ENCODE data around the gene ZNF22.

DNA sequence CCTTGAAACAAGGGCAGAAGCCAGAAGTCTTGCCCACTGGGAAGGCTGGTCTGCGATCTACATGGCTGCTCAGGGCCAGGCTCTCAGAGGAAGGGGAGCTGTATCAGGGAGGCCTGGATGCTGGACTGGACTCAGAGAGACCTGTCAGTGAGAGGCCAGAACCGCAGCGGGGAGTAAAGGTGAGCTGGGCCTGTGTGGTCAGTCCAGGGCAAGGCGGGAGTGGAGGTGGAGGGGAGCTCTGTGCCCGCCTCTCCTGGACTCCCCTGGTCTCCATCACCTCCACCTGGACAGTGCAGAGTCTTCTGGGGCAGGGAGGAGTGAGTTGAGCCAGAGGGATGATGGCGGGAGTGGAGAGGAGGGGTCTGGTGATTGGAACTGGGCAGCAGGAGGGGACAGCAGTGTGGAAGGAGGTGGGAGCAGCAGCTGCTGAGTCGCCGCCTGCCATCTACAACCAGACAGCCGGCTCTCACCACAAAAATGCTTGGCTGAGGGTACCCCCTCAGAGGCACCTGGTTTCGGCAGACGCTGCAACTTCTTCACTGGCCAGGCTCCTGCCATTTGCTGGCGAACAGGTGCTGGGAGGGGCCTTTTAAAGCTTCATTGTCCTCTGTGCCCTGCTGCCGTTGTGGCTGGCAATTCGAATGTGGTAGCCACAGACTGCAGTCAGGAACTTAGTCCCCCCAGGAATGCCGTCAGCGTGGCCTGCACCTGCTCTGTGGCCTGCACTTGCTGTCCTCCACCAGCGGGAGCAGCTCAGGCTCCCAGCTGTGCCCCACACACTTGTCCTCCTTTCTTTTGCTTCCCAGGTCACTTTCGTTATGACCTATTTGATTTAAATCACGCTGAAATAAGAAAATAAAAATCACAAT, 37.6 kb upstream of the ZNF22 start:
- TF ChIP-seq, protein P1, sequence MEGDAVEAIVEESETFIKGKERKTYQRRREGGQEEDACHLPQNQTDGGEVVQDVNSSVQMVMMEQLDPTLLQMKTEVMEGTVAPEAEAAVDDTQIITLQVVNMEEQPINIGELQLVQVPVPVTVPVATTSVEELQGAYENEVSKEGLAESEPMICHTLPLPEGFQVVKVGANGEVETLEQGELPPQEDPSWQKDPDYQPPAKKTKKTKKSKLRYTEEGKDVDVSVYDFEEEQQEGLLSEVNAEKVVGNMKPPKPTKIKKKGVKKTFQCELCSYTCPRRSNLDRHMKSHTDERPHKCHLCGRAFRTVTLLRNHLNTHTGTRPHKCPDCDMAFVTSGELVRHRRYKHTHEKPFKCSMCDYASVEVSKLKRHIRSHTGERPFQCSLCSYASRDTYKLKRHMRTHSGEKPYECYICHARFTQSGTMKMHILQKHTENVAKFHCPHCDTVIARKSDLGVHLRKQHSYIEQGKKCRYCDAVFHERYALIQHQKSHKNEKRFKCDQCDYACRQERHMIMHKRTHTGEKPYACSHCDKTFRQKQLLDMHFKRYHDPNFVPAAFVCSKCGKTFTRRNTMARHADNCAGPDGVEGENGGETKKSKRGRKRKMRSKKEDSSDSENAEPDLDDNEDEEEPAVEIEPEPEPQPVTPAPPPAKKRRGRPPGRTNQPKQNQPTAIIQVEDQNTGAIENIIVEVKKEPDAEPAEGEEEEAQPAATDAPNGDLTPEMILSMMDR (IDR thresholded peaks at IDR 0.05) = peak; percentile 42
- TF ChIP-seq EZH2 (IDR thresholded peaks at IDR 0.05) = no peak
